Ishikawa (cell line): ENCODE measurements around the gene TYK2.

Source experiments
- CEBPB ChIP-seq: IDR thresholded peaks from 2 replicates; pipeline ENCODE4 v1.6.1; 2012
- CREB1 ChIP-seq: IDR thresholded peaks from 2 replicates; pipeline ENCODE4 v1.6.1; 2012; ENCODE audit warnings: low read depth
- EGR1 ChIP-seq: IDR thresholded peaks from 2 replicates; pipeline ENCODE4 v1.6.1; 2012
- EP300 ChIP-seq: IDR thresholded peaks from 2 replicates; pipeline ENCODE4 v1.6.1; 2012; ENCODE audit warnings: borderline replicate concordance
- FOXM1 ChIP-seq: IDR thresholded peaks from 2 replicates; pipeline ENCODE4 v1.6.1; 2012; ENCODE audit warnings: low read depth, borderline replicate concordance
- MAX ChIP-seq: IDR thresholded peaks from 2 replicates; pipeline ENCODE4 v1.6.1; 2012
- NFIC ChIP-seq: IDR thresholded peaks from 2 replicates; pipeline ENCODE4 v1.6.1; 2012
- RAD21 ChIP-seq: IDR thresholded peaks from 2 replicates; pipeline ENCODE4 v1.6.1; 2012; ENCODE audit warnings: low read depth
- REST ChIP-seq: IDR thresholded peaks from 2 replicates; pipeline ENCODE4 v1.6.1; 2012; ENCODE audit warnings: low read depth, mild to moderate bottlenecking
- TAF1 ChIP-seq: IDR thresholded peaks from 2 replicates; pipeline ENCODE4 v1.6.1; 2012; ENCODE audit warnings: low read depth, mild to moderate bottlenecking
- TCF12 ChIP-seq: IDR thresholded peaks from 2 replicates; pipeline ENCODE4 v1.6.1; 2012; ENCODE audit warnings: low read depth
- TEAD4 ChIP-seq: IDR thresholded peaks from 2 replicates; pipeline ENCODE4 v1.6.1; 2012
- USF1 ChIP-seq: IDR thresholded peaks from 2 replicates; pipeline ENCODE4 v1.6.1; 2012
- YY1 ChIP-seq: IDR thresholded peaks from 2 replicates; pipeline ENCODE4 v1.6.1; 2012; ENCODE audit warnings: low read depth
- ZBTB7A ChIP-seq: IDR thresholded peaks from 2 replicates; pipeline ENCODE4 v1.6.1; 2012; ENCODE audit warnings: low read depth

The TYK2 gene

GRCh38 chr19:10332158-10332964 lies 48.0 kb downstream of the TYK2 start:
- TF ChIP-seq TEAD4: no peak
- no peak for TF ChIP-seq REST
- no peak for TF ChIP-seq ZBTB7A
- TF ChIP-seq CEBPB: no peak
- no peak for TF ChIP-seq FOXM1
- TF ChIP-seq YY1: no peak
- no peak for TF ChIP-seq EP300
- no peak for TF ChIP-seq RAD21
- no peak for TF ChIP-seq MAX
- no peak for TF ChIP-seq TAF1

- TF ChIP-seq USF1 (no peak), NFIC (no peak), EGR1 (no peak), YY1 (no peak), CREB1 (no peak)
These were observed 50.8 kb downstream of the TYK2 start for GRCh38 chr19:10329555-10329954.

- TF ChIP-seq CREB1 (no peak), USF1 (no peak), RAD21 (no peak), REST (no peak), MAX (no peak), TAF1 (no peak), EP300 (no peak)
These were observed 51.6 kb downstream of the TYK2 start for GRCh38 chr19:10328558-10329429.

- no peak for TF ChIP-seq FOXM1
- TF ChIP-seq USF1: no peak
- TF ChIP-seq TCF12: no peak
- no peak for TF ChIP-seq CREB1
- no peak for TF ChIP-seq TEAD4
- TF ChIP-seq TAF1: no peak
- no peak for TF ChIP-seq EP300
- TF ChIP-seq NFIC: no peak
- no peak for TF ChIP-seq YY1
These were observed 52.6 kb downstream of the TYK2 start for GRCh38 chr19:10327793-10328192.

- no peak for TF ChIP-seq CREB1
- TF ChIP-seq RAD21: no peak
- no peak for TF ChIP-seq TAF1
- no peak for TF ChIP-seq YY1
- TF ChIP-seq FOXM1: no peak
- no peak for TF ChIP-seq REST
- TF ChIP-seq ZBTB7A: no peak
- TF ChIP-seq EGR1: no peak
- no peak for TF ChIP-seq EP300
- TF ChIP-seq USF1: no peak
- TF ChIP-seq TCF12: no peak
- no peak for TF ChIP-seq CEBPB
- no peak for TF ChIP-seq NFIC
- TF ChIP-seq MAX: no peak
- TF ChIP-seq TEAD4: no peak
These were observed 54.6 kb downstream of the TYK2 start for GRCh38 chr19:10325732-10326131.
